ENCODE data around the gene SLC30A7. TPM values are rescaled to one million over a fixed set of nuclear protein-coding genes. Genes with fewer than 3 reads are reported as not detected.

Gene SLC30A7
- total RNA-seq, 1 experiment from 2014 or later: 28.8 TPM

DNA sequence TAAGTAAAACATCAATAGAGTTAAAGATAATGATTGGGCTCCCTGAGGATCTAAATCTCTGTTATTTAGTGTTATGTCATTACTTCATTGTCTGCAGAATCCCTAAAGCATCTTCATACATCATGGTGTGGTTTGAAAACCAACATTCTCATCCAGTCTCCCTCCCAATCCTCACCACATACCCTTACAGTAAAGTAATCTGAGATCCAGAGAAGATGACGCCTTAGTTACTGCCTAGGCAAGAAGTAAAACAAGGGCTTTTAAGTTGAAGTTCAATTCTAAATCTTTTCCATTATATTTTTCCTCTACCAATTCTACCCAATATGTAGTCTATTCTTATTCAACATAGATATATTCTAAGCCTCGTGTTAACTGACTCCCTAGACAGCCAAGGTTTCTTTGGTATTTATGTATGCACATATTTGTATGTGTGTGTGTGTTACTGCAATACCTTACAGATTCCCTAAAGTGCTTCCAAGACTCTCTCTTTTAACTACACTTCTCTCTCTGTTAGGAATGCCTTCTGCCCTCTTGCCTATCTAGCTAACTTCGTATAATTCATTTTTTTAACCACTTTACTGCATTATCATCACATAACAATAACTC lies 112.4 kb downstream of the SLC30A7 start:
- Histone ChIP-seq H3K9me2 (replicated peaks; ENCODE audit: insufficient read depth, low read length) (no peaks in the 10 kb centered on the region), H3K79me2 (ENCODE audit: low read length) (no peaks in the 10 kb centered on the region), H3K9ac (ENCODE audit: low read length) (no peak overlapping the region), H3K36me3 (ENCODE audit: insufficient read depth, low read length) (peaks cover 34% of the 10 kb centered on the region), H3K27me3 (ENCODE audit: low read length) (no peaks in the 10 kb centered on the region), H3K9me3 (ENCODE audit: low read length) (no peaks in the 10 kb centered on the region), H4K20me1 (ENCODE audit: insufficient read depth, low read depth, low read length) (no peaks in the 10 kb centered on the region), H2AFZ (ENCODE audit: low read length) (no peak overlapping the region), H3K4me3 (ENCODE audit: low read length) (no peak overlapping the region), H3K4me2 (ENCODE audit: low read depth, low read length, poor library complexity, severe bottlenecking) (no peak overlapping the region), H3K4me1 (ENCODE audit: low read length) (peaks cover 10% of the 10 kb centered on the region; the same call in 1 of the 2 replicates), H3K27ac (ENCODE audit: low read length) (no peak overlapping the region)
- no peak for DNase-seq

DNA sequence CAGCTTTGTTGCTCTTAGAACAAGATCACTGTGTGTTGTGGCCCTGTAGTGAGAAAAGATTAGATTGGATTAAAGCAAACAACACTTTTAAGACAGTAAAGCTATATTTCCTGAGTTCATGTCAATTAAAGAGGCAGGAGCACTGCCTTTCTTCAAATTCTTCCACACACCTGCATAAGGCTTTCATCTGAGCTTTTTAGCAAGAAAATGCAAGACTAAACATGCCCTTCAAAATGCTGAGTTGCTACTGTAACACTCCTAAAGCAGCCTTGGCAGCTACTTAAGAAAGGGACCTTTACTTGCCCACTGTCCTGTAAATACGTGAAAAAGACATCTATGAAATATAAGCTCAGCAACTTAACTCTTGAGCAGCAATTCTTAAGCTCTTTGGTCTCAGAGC lies 117.9 kb downstream of the SLC30A7 start:
- no peaks in the 10 kb centered on the region for H3K79me2 ChIP-seq (ENCODE audit: low read length)
- no peak overlapping the region for H2AFZ ChIP-seq (ENCODE audit: low read length)
- H3K9me3 ChIP-seq (ENCODE audit: low read length): no peaks in the 10 kb centered on the region
- peaks cover 54% of the 10 kb centered on the region for H3K36me3 ChIP-seq (ENCODE audit: insufficient read depth, low read length)
- H3K4me1 ChIP-seq (ENCODE audit: low read length): no peaks in the 10 kb centered on the region
- no peaks in the 10 kb centered on the region for H3K9me2 ChIP-seq (replicated peaks; ENCODE audit: insufficient read depth, low read length)
- DNase-seq: no peak
- H3K27me3 ChIP-seq (ENCODE audit: low read length): no peaks in the 10 kb centered on the region
- no peak overlapping the region for H3K4me2 ChIP-seq (ENCODE audit: low read depth, low read length, poor library complexity, severe bottlenecking)
- H4K20me1 ChIP-seq (ENCODE audit: insufficient read depth, low read depth, low read length): no peaks in the 10 kb centered on the region
- no peak overlapping the region for H3K9ac ChIP-seq (ENCODE audit: low read length)
- H3K27ac ChIP-seq (ENCODE audit: low read length): no peak overlapping the region
- no peak overlapping the region for H3K4me3 ChIP-seq (ENCODE audit: low read length)

DNA sequence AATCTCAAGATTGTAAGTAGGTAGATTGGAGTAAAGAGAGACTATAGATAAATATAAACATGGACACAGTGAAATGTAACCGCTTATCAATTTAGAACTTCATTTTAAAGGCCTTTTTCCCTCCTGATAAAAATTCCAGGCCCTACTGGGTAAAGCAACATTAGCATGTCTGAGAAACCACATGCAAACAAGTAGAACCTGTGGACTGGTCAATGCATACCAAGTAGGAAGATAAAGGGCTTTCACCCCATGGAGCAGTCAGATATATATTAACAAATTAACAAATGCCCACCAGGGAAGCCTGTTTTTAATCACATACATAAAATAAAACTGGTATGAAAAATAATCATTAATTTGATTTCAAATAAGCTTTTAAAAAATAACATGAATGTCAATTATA lies 121.6 kb downstream of the SLC30A7 start:
- Histone ChIP-seq H3K36me3 (ENCODE audit: insufficient read depth, low read length) (peaks cover 44% of the 10 kb centered on the region), H2AFZ (ENCODE audit: low read length) (no peak overlapping the region)

DNA sequence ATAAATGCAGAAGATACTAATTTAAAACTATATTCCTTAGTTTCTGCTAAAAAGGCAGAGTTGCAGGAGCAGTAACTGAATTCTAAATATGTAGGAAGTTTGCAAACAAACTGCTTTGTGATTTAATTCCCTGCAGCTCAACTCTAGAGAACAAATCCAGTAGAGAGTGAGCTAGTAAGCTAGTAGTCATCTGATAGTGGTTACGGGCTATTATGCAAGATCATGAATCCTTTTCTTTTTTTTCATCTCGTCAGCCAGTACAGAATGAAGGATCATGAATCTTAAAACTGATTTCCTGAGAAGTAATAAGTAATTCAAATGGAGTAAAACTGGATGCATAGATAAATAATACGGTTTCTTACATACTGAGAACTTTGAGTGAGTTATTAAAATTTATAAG lies 126.4 kb downstream of the SLC30A7 start:
- Histone ChIP-seq H3K4me1 (ENCODE audit: low read length) (peaks cover 27% of the 10 kb centered on the region), H3K27ac (ENCODE audit: low read length) (no peak overlapping the region), H3K79me2 (ENCODE audit: low read length) (peaks cover 53% of the 10 kb centered on the region), H3K4me2 (ENCODE audit: low read depth, low read length, poor library complexity, severe bottlenecking) (no peak overlapping the region), H3K9me2 (replicated peaks; ENCODE audit: insufficient read depth, low read length) (no peaks in the 10 kb centered on the region), H3K4me3 (ENCODE audit: low read length) (no peak overlapping the region), H3K27me3 (ENCODE audit: low read length) (no peaks in the 10 kb centered on the region), H2AFZ (ENCODE audit: low read length) (no peak overlapping the region), H4K20me1 (ENCODE audit: insufficient read depth, low read depth, low read length) (no peaks in the 10 kb centered on the region), H3K36me3 (ENCODE audit: insufficient read depth, low read length) (peaks cover 29% of the 10 kb centered on the region; the same call in 1 of the 2 replicates), H3K9ac (ENCODE audit: low read length) (no peak overlapping the region), H3K9me3 (ENCODE audit: low read length) (no peaks in the 10 kb centered on the region)
- DNase-seq: no peak

More for the DNA sequence above, 121.6 kb downstream of the SLC30A7 start:
- no peak overlapping the region for H3K27ac ChIP-seq (ENCODE audit: low read length)
- H3K27me3 ChIP-seq (ENCODE audit: low read length): no peaks in the 10 kb centered on the region
- no peak overlapping the region for H3K9ac ChIP-seq (ENCODE audit: low read length)
- H3K4me2 ChIP-seq (ENCODE audit: low read depth, low read length, poor library complexity, severe bottlenecking): no peak overlapping the region
- no peak for DNase-seq
- H3K79me2 ChIP-seq (ENCODE audit: low read length): peaks cover 14% of the 10 kb centered on the region; the same call in 1 of the 2 replicates
- no peaks in the 10 kb centered on the region for H4K20me1 ChIP-seq (ENCODE audit: insufficient read depth, low read depth, low read length)
- H3K4me3 ChIP-seq (ENCODE audit: low read length): no peak overlapping the region
- no peaks in the 10 kb centered on the region for H3K9me3 ChIP-seq (ENCODE audit: low read length)
- no peaks in the 10 kb centered on the region for H3K9me2 ChIP-seq (replicated peaks; ENCODE audit: insufficient read depth, low read length)
- H3K4me1 ChIP-seq (ENCODE audit: low read length): no peaks in the 10 kb centered on the region

DNA sequence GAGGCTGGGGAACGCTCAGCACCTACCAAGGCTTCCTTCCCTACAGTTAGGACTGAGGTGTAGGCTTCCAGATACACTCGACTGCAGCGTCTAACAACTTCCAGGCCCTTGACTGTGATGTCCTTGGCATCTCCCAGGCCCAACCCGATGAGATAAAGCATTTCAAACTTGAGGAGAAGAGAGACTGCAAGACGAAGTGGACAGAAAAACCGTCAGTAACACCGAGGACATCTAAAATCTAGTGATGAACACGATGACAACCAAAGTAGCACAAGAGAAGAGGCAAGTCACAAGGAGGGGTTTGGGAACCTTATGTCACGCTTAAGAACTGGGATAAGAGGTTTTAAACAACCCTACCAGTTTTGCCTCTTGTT lies 129.4 kb downstream of the SLC30A7 start:
- peak; percentile 69 for DNase-seq
- Histone ChIP-seq H3K4me2 (ENCODE audit: low read depth, low read length, poor library complexity, severe bottlenecking) (peak overlapping the region; percentile 71), H4K20me1 (ENCODE audit: insufficient read depth, low read depth, low read length) (no peaks in the 10 kb centered on the region), H3K9me3 (ENCODE audit: low read length) (no peaks in the 10 kb centered on the region), H3K36me3 (ENCODE audit: insufficient read depth, low read length) (peaks cover 14% of the 10 kb centered on the region; the same call in 1 of the 2 replicates), H3K9ac (ENCODE audit: low read length) (peak overlapping the region; percentile 85), H3K9me2 (replicated peaks; ENCODE audit: insufficient read depth, low read length) (no peaks in the 10 kb centered on the region), H2AFZ (ENCODE audit: low read length) (peak overlapping the region; percentile 28; the same call in 1 of the 2 replicates), H3K27me3 (ENCODE audit: low read length) (no peaks in the 10 kb centered on the region), H3K27ac (ENCODE audit: low read length) (peak overlapping the region; percentile 60), H3K4me3 (ENCODE audit: low read length) (peak overlapping the region; percentile 83), H3K4me1 (ENCODE audit: low read length) (peaks cover 43% of the 10 kb centered on the region), H3K79me2 (ENCODE audit: low read length) (peaks cover 57% of the 10 kb centered on the region)

DNA sequence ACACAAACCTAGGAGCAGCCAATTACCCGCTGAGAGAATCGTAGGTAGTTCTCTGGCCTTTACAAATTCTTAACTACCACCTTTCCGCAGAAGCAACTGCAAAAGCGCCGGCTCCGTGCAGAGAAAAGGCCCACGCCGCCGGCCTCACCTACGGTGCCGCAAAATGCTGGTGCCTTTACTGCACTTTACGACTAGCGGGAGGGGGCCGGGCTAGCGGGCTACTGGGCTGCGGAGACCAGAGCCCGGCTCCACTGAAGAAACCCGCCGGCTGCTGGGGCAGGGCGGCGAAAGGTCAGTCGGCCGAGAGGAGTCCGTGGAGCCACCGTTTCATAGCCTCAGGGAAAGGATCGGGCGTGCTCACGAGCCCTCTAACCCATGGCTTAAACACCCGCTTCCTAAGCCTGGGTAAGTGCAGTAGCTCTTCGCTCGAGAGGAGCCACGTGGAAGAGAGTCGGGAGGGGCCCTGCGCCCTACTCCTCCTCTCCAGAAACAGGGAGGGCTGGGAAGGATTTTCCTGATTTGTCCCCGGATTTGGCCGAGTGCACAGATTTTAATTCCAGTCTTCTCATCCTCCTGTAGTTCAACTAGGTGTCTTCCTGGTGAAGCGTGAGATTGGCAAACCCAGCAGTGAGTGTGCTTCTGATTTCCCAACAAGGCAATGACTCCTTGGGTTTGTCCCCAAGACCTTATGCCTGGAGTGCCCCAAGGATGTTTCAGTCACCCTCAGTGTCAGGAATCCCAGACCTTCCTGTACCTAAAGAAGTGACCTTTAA lies 130.0 kb downstream of the SLC30A7 start, which contains the start of gene DPH5:
Gene DPH5 (minus strand): TSS at position 128 of the 773 bp plus-strand sequence. CDS start 341 bp downstream, outside the sequence.
- no peaks in the 10 kb centered on the region for H3K9me3 ChIP-seq (ENCODE audit: low read length)
- H3K79me2 ChIP-seq (ENCODE audit: low read length): peaks cover 52% of the 10 kb centered on the region
- peak within 1 kb of the TSS; percentile 83 for H3K4me3 ChIP-seq (ENCODE audit: low read length)
- peak within 1 kb of the TSS; percentile 71 for H3K4me2 ChIP-seq (ENCODE audit: low read depth, low read length, poor library complexity, severe bottlenecking)
- H3K4me1 ChIP-seq (ENCODE audit: low read length): peaks cover 43% of the 10 kb centered on the region
- H3K9me2 ChIP-seq (replicated peaks; ENCODE audit: insufficient read depth, low read length): no peaks in the 10 kb centered on the region
- H4K20me1 ChIP-seq (ENCODE audit: insufficient read depth, low read depth, low read length): no peaks in the 10 kb centered on the region
- no peaks in the 10 kb centered on the region for H3K27me3 ChIP-seq (ENCODE audit: low read length)
- DNase-seq: peak; percentile 96
- H3K36me3 ChIP-seq (ENCODE audit: insufficient read depth, low read length): peaks cover 14% of the 10 kb centered on the region; the same call in 1 of the 2 replicates
- H3K9ac ChIP-seq (ENCODE audit: low read length): peak within 1 kb of the TSS; percentile 85
- peak within 1 kb of the TSS; percentile 80 for H2AFZ ChIP-seq (ENCODE audit: low read length)
- H3K27ac ChIP-seq (ENCODE audit: low read length): peak within 1 kb of the TSS; percentile 60

DNA sequence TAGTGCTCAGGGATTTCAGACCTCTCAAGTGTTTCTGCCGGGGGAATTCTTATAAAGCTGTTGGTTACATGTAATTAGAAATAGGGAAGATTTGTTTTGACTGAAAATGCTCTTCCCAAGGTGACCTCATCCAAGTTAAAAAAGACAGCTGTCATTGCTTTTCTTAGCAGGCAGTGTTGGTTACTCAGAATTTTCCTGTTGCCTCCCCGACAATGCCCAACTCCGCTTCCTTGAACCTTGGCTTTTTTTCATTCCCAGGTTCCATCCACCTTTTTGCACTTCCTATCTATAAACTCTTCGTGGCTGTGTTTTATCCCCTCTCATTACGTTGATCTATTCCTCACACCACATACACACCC lies 130.5 kb downstream of the SLC30A7 start:
- H3K4me2 ChIP-seq (ENCODE audit: low read depth, low read length, poor library complexity, severe bottlenecking): peak overlapping the region; percentile 71
- peaks cover 43% of the 10 kb centered on the region for H3K4me1 ChIP-seq (ENCODE audit: low read length)
- peaks cover 14% of the 10 kb centered on the region; the same call in 1 of the 2 replicates for H3K36me3 ChIP-seq (ENCODE audit: insufficient read depth, low read length)
- no peak for DNase-seq
- H3K9ac ChIP-seq (ENCODE audit: low read length): peak overlapping the region; percentile 85
- no peaks in the 10 kb centered on the region for H3K27me3 ChIP-seq (ENCODE audit: low read length)
- H2AFZ ChIP-seq (ENCODE audit: low read length): no peak overlapping the region
- no peak overlapping the region; the same call in 1 of the 2 replicates for H3K27ac ChIP-seq (ENCODE audit: low read length)
- no peaks in the 10 kb centered on the region for H3K9me3 ChIP-seq (ENCODE audit: low read length)
- H3K79me2 ChIP-seq (ENCODE audit: low read length): peaks cover 56% of the 10 kb centered on the region
- peak overlapping the region; percentile 83 for H3K4me3 ChIP-seq (ENCODE audit: low read length)
- no peaks in the 10 kb centered on the region for H4K20me1 ChIP-seq (ENCODE audit: insufficient read depth, low read depth, low read length)
- H3K9me2 ChIP-seq (replicated peaks; ENCODE audit: insufficient read depth, low read length): no peaks in the 10 kb centered on the region

DNA sequence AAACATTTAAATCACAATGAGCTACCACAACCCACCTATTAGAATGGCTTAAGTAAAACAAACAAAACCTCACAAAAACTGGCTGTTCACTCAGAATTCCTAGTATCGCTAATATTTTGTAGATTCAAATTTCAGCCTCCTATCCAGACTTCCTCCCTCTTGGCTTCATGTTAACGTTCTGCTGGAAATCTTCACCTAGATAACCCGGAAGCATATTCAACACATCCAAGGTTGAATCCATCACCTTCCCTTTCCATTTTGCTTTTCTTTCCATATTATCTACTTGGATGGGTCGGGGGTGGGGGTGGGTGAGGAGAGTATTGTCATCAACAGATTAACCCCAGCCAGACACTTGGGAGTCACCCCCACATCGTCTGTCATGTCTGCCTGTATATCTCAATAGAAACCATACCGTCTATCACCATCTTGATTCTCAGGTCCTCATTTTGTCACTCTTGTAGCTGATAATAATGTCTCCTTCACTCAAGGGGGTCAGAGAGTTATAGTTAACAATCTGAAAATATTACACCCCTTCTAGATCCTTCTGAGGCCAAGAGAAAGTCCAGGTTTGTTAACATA lies 131.4 kb downstream of the SLC30A7 start:
- Histone ChIP-seq H2AFZ (ENCODE audit: low read length) (no peak overlapping the region), H3K4me3 (ENCODE audit: low read length) (no peak overlapping the region), H3K27ac (ENCODE audit: low read length) (no peak overlapping the region)

More for the DNA sequence above, 131.4 kb downstream of the SLC30A7 start:
- H3K9ac ChIP-seq (ENCODE audit: low read length): no peak overlapping the region
- H3K79me2 ChIP-seq (ENCODE audit: low read length): peaks cover 56% of the 10 kb centered on the region
- no peaks in the 10 kb centered on the region for H3K27me3 ChIP-seq (ENCODE audit: low read length)
- H4K20me1 ChIP-seq (ENCODE audit: insufficient read depth, low read depth, low read length): no peaks in the 10 kb centered on the region
- no peak for DNase-seq
- H3K4me1 ChIP-seq (ENCODE audit: low read length): peaks cover 43% of the 10 kb centered on the region
- peaks cover 14% of the 10 kb centered on the region; the same call in 1 of the 2 replicates for H3K36me3 ChIP-seq (ENCODE audit: insufficient read depth, low read length)
- no peaks in the 10 kb centered on the region for H3K9me3 ChIP-seq (ENCODE audit: low read length)
- H3K9me2 ChIP-seq (replicated peaks; ENCODE audit: insufficient read depth, low read length): no peaks in the 10 kb centered on the region
- H3K4me2 ChIP-seq (ENCODE audit: low read depth, low read length, poor library complexity, severe bottlenecking): peak overlapping the region; percentile 71

Data from Karpas-422 (cell line).